GM23338 (cell line): Measurements from ENCODE around the gene ANKH. TPM values are rescaled to one million over a fixed set of nuclear protein-coding genes. Genes with fewer than 3 reads are reported as not detected.
"Not testable (repeated sequence)": the region's sequence is repeated elsewhere in the genome, so short reads cannot be mapped to it uniquely, and the experiment has no call there.

Source experiments
- ATAC-seq: fragments of 200-7000 bp; cut with Tn5 transposase; 3 replicates; pipeline ENCODE4 v1.9.1; 2020
- DNase-seq: peaks from one replicate; pipeline ENCODE4 v3.0.0-alpha.2; 2015; ENCODE audit warnings: low spot score
- H2AFZ ChIP-seq: fragments of 200-600 bp; sonication (generic); 2 replicates; pipeline ENCODE4 v1.8.0; 2016; ENCODE audit warnings: antibody characterized with exemption, mild to moderate bottlenecking, moderate library complexity
- H3F3A ChIP-seq: fragments of 200-600 bp; sonication (generic); replicated peaks from 2 replicates; pipeline ENCODE4 v1.8.0; 2017; ENCODE audit warnings: antibody characterized with exemption, mixed run types, low read depth
- H3K27ac ChIP-seq: fragments of 200-600 bp; sonication (generic); 2 replicates; pipeline ENCODE4 v1.6.1; 2016; ENCODE audit warnings: low read depth
- H3K27me3 ChIP-seq: fragments of 200-600 bp; sonication (generic); 2 replicates; pipeline ENCODE4 v1.8.0; 2016; ENCODE audit warnings: mild to moderate bottlenecking, mixed run types, moderate library complexity; ENCODE audit not compliant: insufficient read depth
- H3K36me3 ChIP-seq: fragments of 200-600 bp; sonication (generic); 2 replicates; pipeline ENCODE4 v1.8.0; 2016; ENCODE audit warnings: mild to moderate bottlenecking; ENCODE audit not compliant: insufficient read depth
- H3K4me1 ChIP-seq: fragments of 200-600 bp; sonication (generic); 2 replicates; pipeline ENCODE4 v1.8.0; 2016; ENCODE audit warnings: mild to moderate bottlenecking, moderate library complexity; ENCODE audit not compliant: insufficient read depth
- H3K4me2 ChIP-seq: fragments of 200-600 bp; sonication (generic); 2 replicates; pipeline ENCODE4 v1.7.1; 2017; ENCODE audit warnings: mixed run types
- H3K4me3 ChIP-seq: fragments of 200-600 bp; sonication (generic); 2 replicates; pipeline ENCODE4 v1.6.1; 2016; ENCODE audit warnings: mixed run types
- H3K79me2 ChIP-seq: fragments of 200-600 bp; sonication (generic); replicated peaks from 2 replicates; pipeline ENCODE4 v1.8.0; 2017; ENCODE audit warnings: mild to moderate bottlenecking; ENCODE audit not compliant: insufficient read depth
- H3K9me2 ChIP-seq: fragments of 200-600 bp; sonication (generic); 2 replicates; pipeline ENCODE4 v1.8.0; 2017; ENCODE audit not compliant: insufficient read depth
- H4K20me1 ChIP-seq: fragments of 200-600 bp; sonication (generic); replicated peaks from 2 replicates; pipeline ENCODE4 v1.8.0; 2017; ENCODE audit warnings: mild to moderate bottlenecking; ENCODE audit not compliant: insufficient read depth
- H3K27ac Mint-ChIP-seq: 2 replicates; pipeline ENCODE4 v1.8.0; 2020; ENCODE audit warnings: inconsistent platforms, mild to moderate bottlenecking, moderate library complexity, mixed read lengths
- H3K27me3 Mint-ChIP-seq: 3 replicates; pipeline ENCODE4 v1.8.0; 2022; ENCODE audit warnings: low read depth, mild to moderate bottlenecking, moderate library complexity, mixed read lengths, inconsistent platforms; ENCODE audit not compliant: insufficient read depth, poor library complexity
- H3K36me3 Mint-ChIP-seq: 3 replicates; pipeline ENCODE4 v1.8.0; 2021; ENCODE audit warnings: low read depth, mild to moderate bottlenecking, inconsistent platforms, moderate library complexity, mixed read lengths
- H3K4me1 Mint-ChIP-seq: 3 replicates; pipeline ENCODE4 v1.8.0; 2020; ENCODE audit warnings: mild to moderate bottlenecking, inconsistent platforms, mixed read lengths
- H3K4me3 Mint-ChIP-seq: 3 replicates; pipeline ENCODE4 v1.8.0; 2021; ENCODE audit warnings: moderate library complexity, mild to moderate bottlenecking, inconsistent platforms, mixed read lengths
- H3K9me3 Mint-ChIP-seq: 3 replicates; pipeline ENCODE4 v1.8.0; 2020; ENCODE audit warnings: moderate library complexity, mild to moderate bottlenecking, inconsistent platforms, mixed read lengths
- CREB1 ChIP-seq: fragments of 250-450 bp; sonication (Bioruptor Pico); IDR thresholded peaks from 2 replicates; pipeline ENCODE4 v1.5.0; 2020; ENCODE audit warnings: low read depth, mild to moderate bottlenecking, moderate library complexity
- EZH2 ChIP-seq: fragments of 200-600 bp; sonication (generic); IDR thresholded peaks from one replicate; pipeline ENCODE4 v1.8.0; 2017; ENCODE audit warnings: antibody characterized with exemption, mild to moderate bottlenecking, low read depth; ENCODE audit not compliant: unreplicated experiment
- STAT1 ChIP-seq: IDR thresholded peaks from one replicate; pipeline ENCODE4 v1.6.1; 2016; ENCODE audit warnings: antibody characterized with exemption; ENCODE audit not compliant: unreplicated experiment
- polyA plus RNA-seq: library from polyadenylated mRNA; unstranded; fragments of >200 nt; fragmentation: Nextera tagmentation; extraction: Ambion mirVana; gene quantifications from 2 replicates; pipeline ENCODE4 v1.2.1, GENCODE V29; 2016
- total RNA-seq: library from RNA; depleted of rRNA; stranded (reverse); fragments of >200 nt; shearing (Covaris generic); gene quantifications from 2 replicates; pipeline ENCODE4 v1.2.3, GENCODE V29; 2014
- TF ChIP-seq, protein P1 (sequence below), 2 experiments: fragments of 200-600 bp in 1 of 2; sonication (generic) in 1 of 2; conservative IDR thresholded peaks; 2 replicates each; pipeline versions ENCODE4 v1.5.1 to v1.6.1; 2016 to 2017; ENCODE audit warnings: antibody characterized with exemption in 2 of 2, low read depth in 2 of 2, mild to moderate bottlenecking in 2 of 2, moderate library complexity in 1 of 2

ANKH gene
- total and polyA plus RNA-seq, 2 experiments from 2014 or later = 5.0 to 6.1 TPM

GRCh38 chr5:14840624-14841023 is 31.0 kb downstream of the ANKH start (continued):
- TF ChIP-seq, protein P1, sequence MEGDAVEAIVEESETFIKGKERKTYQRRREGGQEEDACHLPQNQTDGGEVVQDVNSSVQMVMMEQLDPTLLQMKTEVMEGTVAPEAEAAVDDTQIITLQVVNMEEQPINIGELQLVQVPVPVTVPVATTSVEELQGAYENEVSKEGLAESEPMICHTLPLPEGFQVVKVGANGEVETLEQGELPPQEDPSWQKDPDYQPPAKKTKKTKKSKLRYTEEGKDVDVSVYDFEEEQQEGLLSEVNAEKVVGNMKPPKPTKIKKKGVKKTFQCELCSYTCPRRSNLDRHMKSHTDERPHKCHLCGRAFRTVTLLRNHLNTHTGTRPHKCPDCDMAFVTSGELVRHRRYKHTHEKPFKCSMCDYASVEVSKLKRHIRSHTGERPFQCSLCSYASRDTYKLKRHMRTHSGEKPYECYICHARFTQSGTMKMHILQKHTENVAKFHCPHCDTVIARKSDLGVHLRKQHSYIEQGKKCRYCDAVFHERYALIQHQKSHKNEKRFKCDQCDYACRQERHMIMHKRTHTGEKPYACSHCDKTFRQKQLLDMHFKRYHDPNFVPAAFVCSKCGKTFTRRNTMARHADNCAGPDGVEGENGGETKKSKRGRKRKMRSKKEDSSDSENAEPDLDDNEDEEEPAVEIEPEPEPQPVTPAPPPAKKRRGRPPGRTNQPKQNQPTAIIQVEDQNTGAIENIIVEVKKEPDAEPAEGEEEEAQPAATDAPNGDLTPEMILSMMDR (conservative IDR thresholded peaks at IDR 0.05; ENCODE audit: low read depth in 2 of 2) = no peak
- TF ChIP-seq CREB1 (CRISPR knock-in tag) (no peak), STAT1 (no peak)

- Mint-ChIP-seq H3K36me3 (peaks cover 4% of the 10 kb centered on the region; the same call in 1 of the 3 replicates), H3K27me3 (peaks cover 1% of the 10 kb centered on the region), H3K4me1 (no peaks in the 10 kb centered on the region), H3K27ac (no peak overlapping the region), H3K9me3 (peaks cover 9% of the 10 kb centered on the region; the same call in 1 of the 3 replicates), H3K4me3 (no peak overlapping the region)
- Histone ChIP-seq H3K79me2 (no peaks in the 10 kb centered on the region), H3K27me3 (no peaks in the 10 kb centered on the region), H3K36me3 (no peaks in the 10 kb centered on the region), H3K4me3 (no peak overlapping the region), H3K9me2 (no peaks in the 10 kb centered on the region), H2AFZ (no peak overlapping the region), H3K27ac (no peak overlapping the region), H3F3A (no peaks in the 10 kb centered on the region), H4K20me1 (no peaks in the 10 kb centered on the region; the same call in 1 of the 2 replicates), H3K4me2 (no peak overlapping the region), H3K4me1 (no peaks in the 10 kb centered on the region)
- peak; percentile 85 for ATAC-seq
- TF ChIP-seq, protein P1 (conservative IDR thresholded peaks at IDR 0.05; ENCODE audit: low read depth in 2 of 2) = peak; percentile 44 to 67
- no peak for TF ChIP-seq STAT1
- TF ChIP-seq EZH2 = no peak
- DNase-seq = peak; percentile 41
These were observed 32.9 kb downstream of the ANKH start for GRCh38 chr5:14838396-14839319.

GRCh38 chr5:14837423-14838122 is 34.0 kb downstream of the ANKH start:
- H3K9me2 ChIP-seq, H2AFZ ChIP-seq, H3F3A ChIP-seq, H3K4me1 ChIP-seq, H4K20me1 ChIP-seq, H3K4me3 ChIP-seq, H3K4me2 ChIP-seq, ATAC-seq, DNase-seq, H3K36me3 ChIP-seq, H3K4me1 Mint-ChIP-seq, H3K27me3 Mint-ChIP-seq, H3K4me3 Mint-ChIP-seq, H3K27ac ChIP-seq, H3K36me3 Mint-ChIP-seq, H3K9me3 Mint-ChIP-seq, H3K27me3 ChIP-seq, H3K79me2 ChIP-seq, H3K27ac Mint-ChIP-seq: not testable (repeated sequence)
